ENCODE results near the gene MIOX.

DNA sequence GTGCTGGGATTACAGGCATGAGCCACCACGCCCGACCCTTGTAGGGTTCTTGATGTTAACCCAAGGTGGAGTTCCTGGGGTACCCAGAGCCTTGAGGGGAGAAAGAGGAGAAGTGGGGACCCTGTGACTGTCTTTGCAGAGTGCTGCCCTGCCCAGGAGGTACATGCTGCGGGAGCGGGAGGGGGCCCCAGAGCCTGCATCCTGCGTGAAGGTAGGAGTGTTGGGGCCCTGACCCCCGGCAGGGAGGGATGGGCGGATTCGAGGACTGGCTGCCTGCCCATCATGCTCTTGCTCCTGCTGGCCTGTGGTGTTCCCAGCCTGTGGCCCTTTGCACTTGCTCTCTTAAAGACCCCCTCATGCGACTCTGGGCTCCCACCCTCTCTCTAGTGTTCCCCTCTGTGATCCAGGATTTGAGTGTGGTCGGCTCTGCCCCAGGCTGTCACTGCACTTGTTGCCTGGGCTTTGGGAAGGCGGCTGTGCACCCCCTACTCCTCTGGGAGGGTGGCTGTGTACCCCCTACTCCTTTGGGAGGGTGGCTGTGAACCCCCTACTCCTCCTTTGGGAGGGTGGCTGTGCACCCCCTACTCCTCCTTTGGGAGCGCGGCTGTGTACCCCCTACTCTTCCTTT lies 34.3 kb downstream of the MIOX start:
- TF ChIP-seq, protein P1, sequence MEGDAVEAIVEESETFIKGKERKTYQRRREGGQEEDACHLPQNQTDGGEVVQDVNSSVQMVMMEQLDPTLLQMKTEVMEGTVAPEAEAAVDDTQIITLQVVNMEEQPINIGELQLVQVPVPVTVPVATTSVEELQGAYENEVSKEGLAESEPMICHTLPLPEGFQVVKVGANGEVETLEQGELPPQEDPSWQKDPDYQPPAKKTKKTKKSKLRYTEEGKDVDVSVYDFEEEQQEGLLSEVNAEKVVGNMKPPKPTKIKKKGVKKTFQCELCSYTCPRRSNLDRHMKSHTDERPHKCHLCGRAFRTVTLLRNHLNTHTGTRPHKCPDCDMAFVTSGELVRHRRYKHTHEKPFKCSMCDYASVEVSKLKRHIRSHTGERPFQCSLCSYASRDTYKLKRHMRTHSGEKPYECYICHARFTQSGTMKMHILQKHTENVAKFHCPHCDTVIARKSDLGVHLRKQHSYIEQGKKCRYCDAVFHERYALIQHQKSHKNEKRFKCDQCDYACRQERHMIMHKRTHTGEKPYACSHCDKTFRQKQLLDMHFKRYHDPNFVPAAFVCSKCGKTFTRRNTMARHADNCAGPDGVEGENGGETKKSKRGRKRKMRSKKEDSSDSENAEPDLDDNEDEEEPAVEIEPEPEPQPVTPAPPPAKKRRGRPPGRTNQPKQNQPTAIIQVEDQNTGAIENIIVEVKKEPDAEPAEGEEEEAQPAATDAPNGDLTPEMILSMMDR (IDR thresholded peaks at IDR 0.05) = no peak
- no peak for TF ChIP-seq POLR2A (IDR thresholded peaks at IDR 0.05)
